Fibroblast of the aortic adventitia (primary cell): ENCODE measurements around the gene AP3B1. TPM values are rescaled to one million over a fixed set of nuclear protein-coding genes. Genes with fewer than 3 reads are reported as not detected.

ENCODE experiments used
- DNase-seq: peaks from one replicate; pipeline ENCODE4 v3.0.0-alpha.2; 2010; ENCODE audit warnings: low read depth
- H3K4me3 ChIP-seq: 2 replicates; pipeline ENCODE4 v1.5.1; 2011; ENCODE audit warnings: low read depth, mild to moderate bottlenecking, control low read depth, low read length, moderate library complexity
- CTCF ChIP-seq: IDR thresholded peaks from 2 replicates; pipeline ENCODE4 v1.5.1; 2011; ENCODE audit warnings: mild to moderate bottlenecking, low read length, control low read depth, inconsistent platforms; ENCODE audit not compliant: insufficient read depth
- total RNA-seq: library from RNA; depleted of rRNA; stranded (reverse); fragments of >200 nt; gene quantifications from 2 replicates; pipeline ENCODE4 v1.2.3, GENCODE V29; 2012; ENCODE audit warnings: low replicate concordance

AP3B1 gene
- total RNA-seq, 1 donor, result 78.5 TPM

- TF ChIP-seq CTCF, result no peak
- H3K4me3 ChIP-seq, result no peak overlapping the region
- no peak for DNase-seq
Observed at GRCh38 chr5:78001197-78001596, 293.3 kb downstream of the AP3B1 start.

GRCh38 chr5:78000191-78000590 is 294.3 kb downstream of the AP3B1 start:
- no peak for DNase-seq

GRCh38 chr5:77999399-77999798 is 295.1 kb downstream of the AP3B1 start:
- no peak for DNase-seq
- no peak for TF ChIP-seq CTCF

More at GRCh38 chr5:78000191-78000590, 294.3 kb downstream of the AP3B1 start:
- H3K4me3 ChIP-seq, result no peak overlapping the region
- no peak for TF ChIP-seq CTCF

GRCh38 chr5:77996943-77997342 is 297.6 kb downstream of the AP3B1 start:
- no peak for DNase-seq
- no peak for TF ChIP-seq CTCF

More at GRCh38 chr5:77999399-77999798, 295.1 kb downstream of the AP3B1 start:
- no peak overlapping the region for H3K4me3 ChIP-seq

GRCh38 chr5:77995793-77996409 is 298.6 kb downstream of the AP3B1 start:
- TF ChIP-seq CTCF, result no peak
- H3K4me3 ChIP-seq, result no peak overlapping the region
- DNase-seq, result no peak

More at GRCh38 chr5:77996943-77997342, 297.6 kb downstream of the AP3B1 start:
- H3K4me3 ChIP-seq, result no peak overlapping the region

GRCh38 chr5:77994943-77995342 is 299.6 kb downstream of the AP3B1 start:
- no peak overlapping the region for H3K4me3 ChIP-seq
- no peak for TF ChIP-seq CTCF
- no peak for DNase-seq

GRCh38 chr5:77993855-77994318 is 300.6 kb downstream of the AP3B1 start:
- no peak for DNase-seq
- no peak overlapping the region for H3K4me3 ChIP-seq
- TF ChIP-seq CTCF, result no peak
